Measurements from ENCODE around the gene HS6ST2.

The HS6ST2 gene

DNA sequence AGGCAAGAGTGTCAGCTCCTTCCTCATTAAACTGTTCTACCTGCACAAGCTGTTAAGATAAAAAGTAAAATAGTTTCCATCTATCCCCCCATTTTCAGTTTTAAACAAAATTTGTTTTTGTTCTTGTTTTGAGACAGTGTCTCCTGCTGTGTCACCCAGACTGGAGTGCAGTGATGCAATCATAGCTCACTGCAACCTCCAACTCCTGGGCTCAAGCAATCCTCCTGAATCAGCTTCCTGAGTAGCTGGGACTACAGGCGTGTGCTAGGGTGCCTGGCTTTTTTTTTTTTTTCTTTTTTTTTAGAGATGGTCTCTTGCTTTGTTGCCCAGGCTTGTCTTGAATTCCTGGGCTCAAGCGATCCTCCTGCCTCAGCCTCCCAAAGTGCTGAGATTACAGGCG, 105.4 kb downstream of the HS6ST2 start:
- no peak overlapping the region for H3K23ac ChIP-seq (ENCODE audit: low read depth, low read length, poor library complexity)
- no peaks in the 10 kb centered on the region for H3K36me3 ChIP-seq (replicated peaks in 1 of 2; ENCODE audit: control insufficient read depth in 2 of 2, insufficient read depth in 2 of 2, low read length in 2 of 2)
- H3K4me1 ChIP-seq (ENCODE audit: control insufficient read depth in 2 of 2, insufficient read depth in 1 of 2, low read depth in 1 of 2, low read length in 2 of 2): no peaks in the 10 kb centered on the region
- H4K8ac ChIP-seq (ENCODE audit: low read depth, low read length): no peak overlapping the region
- no peak overlapping the region for H3K4me2 ChIP-seq (ENCODE audit: insufficient read depth, low read length, poor library complexity, severe bottlenecking)
- H3K9ac ChIP-seq (ENCODE audit: low read depth, low read length, poor library complexity): no peak overlapping the region
- H3K18ac ChIP-seq (ENCODE audit: low read length): no peak overlapping the region
- H3K4ac ChIP-seq (ENCODE audit: low read length): no peak overlapping the region
- no CpG with 5 or more reads among the region's 3 CpGs for WGBS, 2 donors (ENCODE audit: extremely low coverage in 2 of 2, insufficient read length in 2 of 2, insufficient replicate concordance in 1 of 2)
- no peak for DNase-seq (ENCODE audit: low spot score)
- no peak overlapping the region for H3K27ac ChIP-seq (replicated peaks; ENCODE audit: low read length)
- no peak overlapping the region for H4K91ac ChIP-seq (ENCODE audit: low read depth, low read length, poor library complexity)
- no peaks in the 10 kb centered on the region for H3K9me3 ChIP-seq (replicated peaks in 1 of 2; ENCODE audit: control insufficient read depth in 2 of 2, insufficient read depth in 1 of 2, low read depth in 1 of 2, low read length in 2 of 2)
- no peak overlapping the region for H2BK15ac ChIP-seq (ENCODE audit: low read length)
- no peak overlapping the region for H3K4me3 ChIP-seq (ENCODE audit: low read length in 2 of 2)
- no peak overlapping the region for H3K14ac ChIP-seq (ENCODE audit: low read length)
- no peak overlapping the region for H2AFZ ChIP-seq (ENCODE audit: low read length)
- H3K79me1 ChIP-seq (ENCODE audit: low read depth, low read length): no peaks in the 10 kb centered on the region
- no peak overlapping the region for H2BK12ac ChIP-seq (ENCODE audit: low read length)
- H2BK120ac ChIP-seq (ENCODE audit: low read depth, low read length): no peak overlapping the region
- H2BK5ac ChIP-seq (ENCODE audit: low read length): no peak overlapping the region
- H2AK5ac ChIP-seq (ENCODE audit: low read depth, low read length): no peak overlapping the region
- no peaks in the 10 kb centered on the region for H3K27me3 ChIP-seq (ENCODE audit: control insufficient read depth in 3 of 3, insufficient read depth in 3 of 3, low read depth in 1 of 3, low read length in 3 of 3)

DNA sequence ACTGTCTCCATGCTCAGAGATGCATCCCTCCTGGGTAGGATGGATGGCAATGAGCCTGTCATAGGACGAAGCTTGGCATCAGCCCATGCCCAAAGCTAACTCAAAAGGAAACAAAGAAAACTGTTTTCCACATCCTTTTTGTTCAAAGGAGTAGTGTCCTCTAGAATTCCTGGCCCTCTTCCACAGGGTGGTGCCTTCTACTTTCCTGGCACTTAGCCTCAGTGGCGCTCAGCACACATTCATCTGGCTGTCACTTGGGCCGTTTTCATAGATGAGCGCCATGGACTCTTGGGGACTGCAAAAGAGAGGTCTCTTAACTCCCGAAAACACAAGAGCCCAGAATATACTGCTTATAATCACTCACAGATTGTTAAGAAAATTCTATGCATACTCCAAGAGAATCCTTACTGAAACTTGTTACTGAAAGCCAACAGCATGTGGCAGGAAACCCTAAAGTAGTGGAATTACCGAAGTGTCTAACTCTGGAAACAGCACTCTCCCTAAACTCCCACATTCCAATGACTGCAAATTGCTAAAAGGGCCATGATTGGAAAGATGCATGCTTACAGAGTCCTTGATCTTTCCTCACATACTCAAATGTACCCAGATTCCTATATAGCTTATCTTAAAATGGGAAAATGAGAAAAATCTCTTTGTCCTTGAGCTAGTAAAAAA, 110.0 kb downstream of the HS6ST2 start:
- no peak for DNase-seq (ENCODE audit: low spot score)
- Histone ChIP-seq H2AFZ (ENCODE audit: low read length) (no peak overlapping the region), H3K9ac (ENCODE audit: low read depth, low read length, poor library complexity) (no peak overlapping the region), H3K79me1 (ENCODE audit: low read depth, low read length) (no peaks in the 10 kb centered on the region), H3K27me3 (ENCODE audit: control insufficient read depth in 3 of 3, insufficient read depth in 3 of 3, low read depth in 1 of 3, low read length in 3 of 3) (no peaks in the 10 kb centered on the region), H3K9me3 (replicated peaks in 1 of 2; ENCODE audit: control insufficient read depth in 2 of 2, insufficient read depth in 1 of 2, low read depth in 1 of 2, low read length in 2 of 2) (no peaks in the 10 kb centered on the region), H3K36me3 (replicated peaks in 1 of 2; ENCODE audit: control insufficient read depth in 2 of 2, insufficient read depth in 2 of 2, low read length in 2 of 2) (no peaks in the 10 kb centered on the region), H4K8ac (ENCODE audit: low read depth, low read length) (no peak overlapping the region), H2BK5ac (ENCODE audit: low read length) (no peak overlapping the region), H3K18ac (ENCODE audit: low read length) (no peak overlapping the region), H2BK12ac (ENCODE audit: low read length) (no peak overlapping the region), H3K4me2 (ENCODE audit: insufficient read depth, low read length, poor library complexity, severe bottlenecking) (no peak overlapping the region), H3K4ac (ENCODE audit: low read length) (no peak overlapping the region), H3K4me1 (ENCODE audit: control insufficient read depth in 2 of 2, insufficient read depth in 1 of 2, low read depth in 1 of 2, low read length in 2 of 2) (no peaks in the 10 kb centered on the region), H3K14ac (ENCODE audit: low read length) (no peak overlapping the region), H3K4me3 (ENCODE audit: low read length in 2 of 2) (no peak overlapping the region), H3K27ac (replicated peaks; ENCODE audit: low read length) (no peak overlapping the region), H4K91ac (ENCODE audit: low read depth, low read length, poor library complexity) (no peak overlapping the region), H3K23ac (ENCODE audit: low read depth, low read length, poor library complexity) (no peak overlapping the region), H2BK120ac (ENCODE audit: low read depth, low read length) (no peak overlapping the region), H2BK15ac (ENCODE audit: low read length) (no peak overlapping the region), H2AK5ac (ENCODE audit: low read depth, low read length) (no peak overlapping the region)
- WGBS, 2 donors (ENCODE audit: extremely low coverage in 2 of 2, insufficient read length in 2 of 2, insufficient replicate concordance in 1 of 2): no CpG with 5 or more reads among the region's 6 CpGs

DNA sequence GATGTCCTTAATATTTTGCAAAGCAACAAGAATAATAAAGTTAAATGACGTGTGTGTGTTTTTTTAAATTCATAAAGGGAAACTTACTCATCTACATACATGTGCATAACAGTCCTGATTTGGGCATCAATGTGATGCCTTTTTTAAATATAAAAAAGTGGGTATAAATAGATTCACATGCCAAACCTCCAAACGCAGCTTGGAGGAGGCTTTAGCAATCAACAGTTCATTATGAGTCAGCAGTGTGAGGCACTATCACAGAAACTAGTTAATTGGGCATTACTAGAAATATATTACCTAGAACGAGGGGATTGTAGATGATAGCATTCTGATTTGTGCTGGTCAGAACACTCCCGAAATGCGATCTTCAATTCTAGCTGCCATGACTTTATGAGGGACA, 115.1 kb downstream of the HS6ST2 start:
- Histone ChIP-seq H3K4me1 (ENCODE audit: control insufficient read depth in 2 of 2, insufficient read depth in 1 of 2, low read depth in 1 of 2, low read length in 2 of 2) (peaks cover 0 to 2% of the 10 kb centered on the region in 2 donors), H3K18ac (ENCODE audit: low read length) (no peak overlapping the region), H2AK5ac (ENCODE audit: low read depth, low read length) (no peak overlapping the region), H2BK12ac (ENCODE audit: low read length) (no peak overlapping the region), H3K9ac (ENCODE audit: low read depth, low read length, poor library complexity) (no peak overlapping the region), H2AFZ (ENCODE audit: low read length) (no peak overlapping the region), H2BK5ac (ENCODE audit: low read length) (no peak overlapping the region), H3K4ac (ENCODE audit: low read length) (no peak overlapping the region), H3K27ac (replicated peaks; ENCODE audit: low read length) (no peak overlapping the region), H3K4me3 (ENCODE audit: low read length in 2 of 2) (no peak overlapping the region), H3K27me3 (ENCODE audit: control insufficient read depth in 3 of 3, insufficient read depth in 3 of 3, low read depth in 1 of 3, low read length in 3 of 3) (no peaks in the 10 kb centered on the region), H4K8ac (ENCODE audit: low read depth, low read length) (no peak overlapping the region), H3K14ac (ENCODE audit: low read length) (no peak overlapping the region), H3K36me3 (replicated peaks in 1 of 2; ENCODE audit: control insufficient read depth in 2 of 2, insufficient read depth in 2 of 2, low read length in 2 of 2) (no peaks in the 10 kb centered on the region), H2BK120ac (ENCODE audit: low read depth, low read length) (no peak overlapping the region), H3K9me3 (replicated peaks in 1 of 2; ENCODE audit: control insufficient read depth in 2 of 2, insufficient read depth in 1 of 2, low read depth in 1 of 2, low read length in 2 of 2) (no peaks in the 10 kb centered on the region), H4K91ac (ENCODE audit: low read depth, low read length, poor library complexity) (no peak overlapping the region), H3K4me2 (ENCODE audit: insufficient read depth, low read length, poor library complexity, severe bottlenecking) (no peak overlapping the region), H2BK15ac (ENCODE audit: low read length) (no peak overlapping the region), H3K79me1 (ENCODE audit: low read depth, low read length) (no peaks in the 10 kb centered on the region), H3K23ac (ENCODE audit: low read depth, low read length, poor library complexity) (no peak overlapping the region)
- WGBS, 2 donors (ENCODE audit: extremely low coverage in 2 of 2, insufficient read length in 2 of 2, insufficient replicate concordance in 1 of 2): no CpG with 5 or more reads among the region's 5 CpGs
- no peak for DNase-seq (ENCODE audit: low spot score)

DNA sequence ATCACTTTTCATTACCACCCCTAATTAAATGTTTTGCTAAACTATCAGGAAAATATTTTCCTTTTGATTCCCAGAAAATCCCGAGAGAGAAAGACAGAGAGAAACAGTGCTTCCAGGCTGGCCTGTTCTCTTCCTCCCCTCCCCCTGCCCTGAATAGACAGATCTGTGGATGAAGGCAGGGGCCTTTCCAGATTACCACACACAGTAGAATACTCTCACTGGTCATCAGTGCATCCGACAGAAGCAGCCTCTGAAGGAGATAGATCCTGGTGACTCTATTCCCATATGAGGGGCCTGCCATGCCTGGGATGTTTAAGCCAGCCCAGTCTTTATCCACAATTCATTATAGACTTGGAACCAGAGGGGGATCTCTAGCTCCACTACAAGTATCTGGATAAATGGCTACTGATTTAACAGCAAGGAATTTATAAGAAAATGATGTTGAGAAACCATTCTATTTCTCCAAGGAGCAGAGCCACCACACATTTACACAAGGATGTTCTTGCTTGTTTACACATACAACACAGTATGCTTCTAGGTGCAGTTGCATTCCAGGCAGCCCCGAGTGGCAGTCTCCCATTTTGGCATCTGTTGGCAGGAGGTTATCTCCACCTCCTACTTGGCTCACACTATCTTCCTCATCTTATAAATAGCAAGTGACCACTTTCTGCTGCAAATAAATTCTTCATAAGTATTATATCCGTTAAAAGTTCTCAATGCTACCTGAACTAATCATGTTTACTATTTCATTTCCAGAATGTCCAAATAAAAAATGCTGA, 115.8 kb downstream of the HS6ST2 start:
- no peak overlapping the region for H2AFZ ChIP-seq (ENCODE audit: low read length)
- DNase-seq (ENCODE audit: low spot score): no peak
- H2BK120ac ChIP-seq (ENCODE audit: low read depth, low read length): no peak overlapping the region
- H3K27ac ChIP-seq (replicated peaks; ENCODE audit: low read length): no peak overlapping the region
- no peak overlapping the region for H3K4me3 ChIP-seq (ENCODE audit: low read length in 2 of 2)
- no peak overlapping the region for H4K91ac ChIP-seq (ENCODE audit: low read depth, low read length, poor library complexity)
- H3K9me3 ChIP-seq (replicated peaks in 1 of 2; ENCODE audit: control insufficient read depth in 2 of 2, insufficient read depth in 1 of 2, low read depth in 1 of 2, low read length in 2 of 2): no peaks in the 10 kb centered on the region
- H3K9ac ChIP-seq (ENCODE audit: low read depth, low read length, poor library complexity): no peak overlapping the region
- no peak overlapping the region for H2BK5ac ChIP-seq (ENCODE audit: low read length)
- H2BK15ac ChIP-seq (ENCODE audit: low read length): no peak overlapping the region
- H3K4ac ChIP-seq (ENCODE audit: low read length): no peak overlapping the region
- H3K23ac ChIP-seq (ENCODE audit: low read depth, low read length, poor library complexity): no peak overlapping the region
- H3K18ac ChIP-seq (ENCODE audit: low read length): no peak overlapping the region
- H3K4me1 ChIP-seq (ENCODE audit: control insufficient read depth in 2 of 2, insufficient read depth in 1 of 2, low read depth in 1 of 2, low read length in 2 of 2): peaks cover 0 to 5% of the 10 kb centered on the region in 2 donors
- H2BK12ac ChIP-seq (ENCODE audit: low read length): no peak overlapping the region
- no peaks in the 10 kb centered on the region for H3K79me1 ChIP-seq (ENCODE audit: low read depth, low read length)
- no peaks in the 10 kb centered on the region for H3K27me3 ChIP-seq (ENCODE audit: control insufficient read depth in 3 of 3, insufficient read depth in 3 of 3, low read depth in 1 of 3, low read length in 3 of 3)
- no peaks in the 10 kb centered on the region for H3K36me3 ChIP-seq (replicated peaks in 1 of 2; ENCODE audit: control insufficient read depth in 2 of 2, insufficient read depth in 2 of 2, low read length in 2 of 2)
- H3K14ac ChIP-seq (ENCODE audit: low read length): no peak overlapping the region
- H3K4me2 ChIP-seq (ENCODE audit: insufficient read depth, low read length, poor library complexity, severe bottlenecking): no peak overlapping the region
- no CpG with 5 or more reads among the region's 4 CpGs for WGBS, 2 donors (ENCODE audit: extremely low coverage in 2 of 2, insufficient read length in 2 of 2, insufficient replicate concordance in 1 of 2)
- no peak overlapping the region for H2AK5ac ChIP-seq (ENCODE audit: low read depth, low read length)
- H4K8ac ChIP-seq (ENCODE audit: low read depth, low read length): no peak overlapping the region

Measured in neuronal stem cell (in vitro differentiated cells).